NT2/D1 (cell line): ENCODE data around the gene SHC2.

ENCODE experiments used
- SUZ12 ChIP-seq: IDR thresholded peaks from 2 replicates; pipeline ENCODE4 v1.6.1; 2011; ENCODE audit not compliant: insufficient read length, insufficient read depth; ENCODE audit errors: extremely low read depth
- YY1 ChIP-seq: IDR thresholded peaks from 2 replicates; pipeline ENCODE4 v1.6.1; 2011; ENCODE audit not compliant: insufficient read length, insufficient read depth
- ZNF274 ChIP-seq: IDR thresholded peaks from 2 replicates; pipeline ENCODE4 v1.6.1; 2011; ENCODE audit warnings: mild to moderate bottlenecking, low read depth, low read length

- TF ChIP-seq ZNF274 (no peak), YY1 (no peak), SUZ12 (no peak)
Measured at GRCh38 chr19:483332-484072, 22.7 kb upstream of the SHC2 start.
